ENCODE data around the gene MACROD2. TPM values are rescaled to one million over a fixed set of nuclear protein-coding genes. Genes with fewer than 3 reads are reported as not detected.

Gene MACROD2
- total RNA-seq, 1 experiment from 2014 or later, result 3.7 TPM

DNA sequence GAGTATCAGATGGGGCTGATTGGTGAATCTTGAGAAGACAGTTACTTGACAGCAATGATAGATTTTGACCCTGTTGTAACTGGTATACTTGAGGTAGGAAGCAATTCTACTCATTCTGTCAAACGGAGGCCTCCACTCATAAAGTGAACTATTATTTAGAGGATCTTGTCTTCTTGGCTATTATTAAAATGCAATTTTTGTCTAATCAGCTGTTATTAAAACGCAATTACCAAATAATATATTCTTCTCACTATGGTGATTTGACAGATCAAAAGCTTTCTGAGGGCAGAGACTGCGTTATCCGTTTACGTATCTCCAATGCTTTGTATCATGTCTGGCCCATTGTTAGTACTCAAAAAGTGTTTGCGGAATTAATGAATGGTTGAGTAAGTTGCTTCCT is 120.7 kb downstream of the MACROD2 start:
- no TSS peak for BruUV-seq (replicated peaks)
- TF ChIP-seq, protein P1, sequence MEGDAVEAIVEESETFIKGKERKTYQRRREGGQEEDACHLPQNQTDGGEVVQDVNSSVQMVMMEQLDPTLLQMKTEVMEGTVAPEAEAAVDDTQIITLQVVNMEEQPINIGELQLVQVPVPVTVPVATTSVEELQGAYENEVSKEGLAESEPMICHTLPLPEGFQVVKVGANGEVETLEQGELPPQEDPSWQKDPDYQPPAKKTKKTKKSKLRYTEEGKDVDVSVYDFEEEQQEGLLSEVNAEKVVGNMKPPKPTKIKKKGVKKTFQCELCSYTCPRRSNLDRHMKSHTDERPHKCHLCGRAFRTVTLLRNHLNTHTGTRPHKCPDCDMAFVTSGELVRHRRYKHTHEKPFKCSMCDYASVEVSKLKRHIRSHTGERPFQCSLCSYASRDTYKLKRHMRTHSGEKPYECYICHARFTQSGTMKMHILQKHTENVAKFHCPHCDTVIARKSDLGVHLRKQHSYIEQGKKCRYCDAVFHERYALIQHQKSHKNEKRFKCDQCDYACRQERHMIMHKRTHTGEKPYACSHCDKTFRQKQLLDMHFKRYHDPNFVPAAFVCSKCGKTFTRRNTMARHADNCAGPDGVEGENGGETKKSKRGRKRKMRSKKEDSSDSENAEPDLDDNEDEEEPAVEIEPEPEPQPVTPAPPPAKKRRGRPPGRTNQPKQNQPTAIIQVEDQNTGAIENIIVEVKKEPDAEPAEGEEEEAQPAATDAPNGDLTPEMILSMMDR (IDR thresholded peaks at IDR 0.05 in 2 of 3, conservative IDR thresholded peaks at IDR 0.05 in 1 of 3; ENCODE audit: borderline replicate concordance in 1 of 3, insufficient read depth in 1 of 3, low read depth in 2 of 3, low read length in 2 of 3), result no peak
- TF ChIP-seq POLR2AphosphoS5 (IDR thresholded peaks at IDR 0.05; ENCODE audit: low read depth, low read length) (no peak), EZH2phosphoT487 (IDR thresholded peaks at IDR 0.05; ENCODE audit: borderline replicate concordance) (no peak), SIN3A (IDR thresholded peaks at IDR 0.05; ENCODE audit: low read depth) (no peak), EGR1 (IDR thresholded peaks at IDR 0.05; ENCODE audit: low read depth) (no peak), ZFX (IDR thresholded peaks at IDR 0.05) (no peak), RAD21 (IDR thresholded peaks at IDR 0.05; ENCODE audit: low read depth) (no peak)
- Histone ChIP-seq H3K4me1 (ENCODE audit: control insufficient read depth in 1 of 2, insufficient read depth in 2 of 2, low read length in 2 of 2) (no peaks in the 10 kb centered on the region), H3K9ac (ENCODE audit: low read length) (no peak overlapping the region), H3K36me3 (ENCODE audit: control insufficient read depth in 1 of 2, insufficient read depth in 2 of 2, low read length in 2 of 2) (no peaks in the 10 kb centered on the region), H3K27me3 (ENCODE audit: insufficient read depth, low read length) (no peaks in the 10 kb centered on the region), H4K20me1 (ENCODE audit: insufficient read depth) (no peaks in the 10 kb centered on the region), H3K9me3 (ENCODE audit: control insufficient read depth in 1 of 2, insufficient read depth in 1 of 2, low read depth in 1 of 2, low read length in 2 of 2) (no peaks in the 10 kb centered on the region), H3K79me2 (ENCODE audit: insufficient read depth, low read length) (no peaks in the 10 kb centered on the region), H3K9me2 (ENCODE audit: insufficient read depth) (no peaks in the 10 kb centered on the region), H3K27ac (ENCODE audit: low read depth, low read length) (no peak overlapping the region), H3K4me3 (replicated peaks in 1 of 2; ENCODE audit: low read depth in 1 of 2, low read length in 2 of 2) (no peak overlapping the region), H3K4me2 (ENCODE audit: low read length) (no peak overlapping the region), H2AFZ (ENCODE audit: low read depth, low read length, poor library complexity, severe bottlenecking) (no peak overlapping the region)
- ATAC-seq (no peak), DNase-seq (ENCODE audit: low read depth, low spot score) (no peak)
- RAD21 ChIA-PET (ENCODE audit: low non-redundant PET in 1 of 2, low total read pairs in 2 of 2, uncharacterized antibody in 2 of 2, unreplicated experiment in 2 of 2), result no interaction called here
- intact Hi-C loops (cut with micrococcal nuclease), result no loop called here
- CTCF ChIA-PET, result no interaction called here
- POLR2A ChIA-PET, result no interaction called here

DNA sequence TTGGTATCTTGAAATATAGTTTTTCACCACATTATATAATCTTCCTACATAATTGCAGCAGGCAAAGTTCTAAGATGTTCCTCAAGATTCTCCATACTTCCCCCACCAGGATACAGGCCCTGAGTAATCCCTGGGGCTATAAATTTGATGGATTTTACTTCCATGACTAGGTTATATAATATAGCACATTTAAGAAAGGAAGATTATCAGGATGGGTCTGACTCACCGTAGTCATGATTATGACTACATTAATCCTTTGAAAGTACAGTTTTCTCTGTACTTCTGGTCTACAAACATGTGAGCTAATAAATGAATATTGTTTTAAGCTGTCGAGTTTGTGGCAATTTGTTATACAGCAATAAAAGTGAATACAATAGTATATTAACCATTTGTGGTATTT is 122.5 kb downstream of the MACROD2 start:
- TF ChIP-seq POLR2A (IDR thresholded peaks at IDR 0.05; ENCODE audit: borderline replicate concordance, extremely low read depth, insufficient read depth, insufficient read length) (no peak), EZH2phosphoT487 (IDR thresholded peaks at IDR 0.05; ENCODE audit: borderline replicate concordance) (no peak), JUND (IDR thresholded peaks at IDR 0.05) (no peak), SRF (IDR thresholded peaks at IDR 0.05; ENCODE audit: low read depth) (no peak)
- TF ChIP-seq, protein P2, sequence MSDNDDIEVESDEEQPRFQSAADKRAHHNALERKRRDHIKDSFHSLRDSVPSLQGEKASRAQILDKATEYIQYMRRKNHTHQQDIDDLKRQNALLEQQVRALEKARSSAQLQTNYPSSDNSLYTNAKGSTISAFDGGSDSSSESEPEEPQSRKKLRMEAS (IDR thresholded peaks at IDR 0.05), result no peak
- no peaks in the 10 kb centered on the region for H3K79me2 ChIP-seq (ENCODE audit: insufficient read depth, low read length)
- DNase-seq (ENCODE audit: low read depth, low spot score), result no peak
- intact Hi-C loops (cut with micrococcal nuclease), result no loop called here
- H3K9ac ChIP-seq (ENCODE audit: low read length), result no peak overlapping the region
- POLR2A ChIA-PET, result no interaction called here
- RAD21 ChIA-PET (ENCODE audit: low non-redundant PET in 1 of 2, low total read pairs in 2 of 2, uncharacterized antibody in 2 of 2, unreplicated experiment in 2 of 2), result no interaction called here
- no peak overlapping the region for H3K4me2 ChIP-seq (ENCODE audit: low read length)
- H3K9me2 ChIP-seq (ENCODE audit: insufficient read depth), result no peaks in the 10 kb centered on the region
- no peak overlapping the region for H3K27ac ChIP-seq (ENCODE audit: low read depth, low read length)
- H3K9me3 ChIP-seq (ENCODE audit: control insufficient read depth in 1 of 2, insufficient read depth in 1 of 2, low read depth in 1 of 2, low read length in 2 of 2), result no peaks in the 10 kb centered on the region
- no peaks in the 10 kb centered on the region for H3K27me3 ChIP-seq (ENCODE audit: insufficient read depth, low read length)
- CTCF ChIA-PET, result no interaction called here
- no peak overlapping the region for H2AFZ ChIP-seq (ENCODE audit: low read depth, low read length, poor library complexity, severe bottlenecking)
- H4K20me1 ChIP-seq (ENCODE audit: insufficient read depth), result no peaks in the 10 kb centered on the region
- no peaks in the 10 kb centered on the region for H3K4me1 ChIP-seq (ENCODE audit: control insufficient read depth in 1 of 2, insufficient read depth in 2 of 2, low read length in 2 of 2)
- no peaks in the 10 kb centered on the region for H3K36me3 ChIP-seq (ENCODE audit: control insufficient read depth in 1 of 2, insufficient read depth in 2 of 2, low read length in 2 of 2)
- BruUV-seq (replicated peaks), result no TSS peak
- no peak for ATAC-seq
- H3K4me3 ChIP-seq (replicated peaks in 1 of 2; ENCODE audit: low read depth in 1 of 2, low read length in 2 of 2), result no peak overlapping the region

Measured in HCT116 (cell line).